Stimulated activated CD4-positive, alpha-beta T cell treated with anti-CD3 and anti-CD28 coated beads, Interleukin-4, amount 100 ng/mL, for 48 hours (primary cell): ENCODE measurements around the gene PDXP.
"Not testable (repeated sequence)": the region's sequence is repeated elsewhere in the genome, so short reads cannot be mapped to it uniquely, and the experiment has no call there.

ENCODE experiments used
- DNase-seq, 2 donors: peaks; one replicate each; pipeline ENCODE4 v3.0.0-alpha.2; 2020; ENCODE audit warnings: low read depth in 2 of 2

The PDXP gene, protein sequence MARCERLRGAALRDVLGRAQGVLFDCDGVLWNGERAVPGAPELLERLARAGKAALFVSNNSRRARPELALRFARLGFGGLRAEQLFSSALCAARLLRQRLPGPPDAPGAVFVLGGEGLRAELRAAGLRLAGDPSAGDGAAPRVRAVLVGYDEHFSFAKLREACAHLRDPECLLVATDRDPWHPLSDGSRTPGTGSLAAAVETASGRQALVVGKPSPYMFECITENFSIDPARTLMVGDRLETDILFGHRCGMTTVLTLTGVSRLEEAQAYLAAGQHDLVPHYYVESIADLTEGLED

DNA sequence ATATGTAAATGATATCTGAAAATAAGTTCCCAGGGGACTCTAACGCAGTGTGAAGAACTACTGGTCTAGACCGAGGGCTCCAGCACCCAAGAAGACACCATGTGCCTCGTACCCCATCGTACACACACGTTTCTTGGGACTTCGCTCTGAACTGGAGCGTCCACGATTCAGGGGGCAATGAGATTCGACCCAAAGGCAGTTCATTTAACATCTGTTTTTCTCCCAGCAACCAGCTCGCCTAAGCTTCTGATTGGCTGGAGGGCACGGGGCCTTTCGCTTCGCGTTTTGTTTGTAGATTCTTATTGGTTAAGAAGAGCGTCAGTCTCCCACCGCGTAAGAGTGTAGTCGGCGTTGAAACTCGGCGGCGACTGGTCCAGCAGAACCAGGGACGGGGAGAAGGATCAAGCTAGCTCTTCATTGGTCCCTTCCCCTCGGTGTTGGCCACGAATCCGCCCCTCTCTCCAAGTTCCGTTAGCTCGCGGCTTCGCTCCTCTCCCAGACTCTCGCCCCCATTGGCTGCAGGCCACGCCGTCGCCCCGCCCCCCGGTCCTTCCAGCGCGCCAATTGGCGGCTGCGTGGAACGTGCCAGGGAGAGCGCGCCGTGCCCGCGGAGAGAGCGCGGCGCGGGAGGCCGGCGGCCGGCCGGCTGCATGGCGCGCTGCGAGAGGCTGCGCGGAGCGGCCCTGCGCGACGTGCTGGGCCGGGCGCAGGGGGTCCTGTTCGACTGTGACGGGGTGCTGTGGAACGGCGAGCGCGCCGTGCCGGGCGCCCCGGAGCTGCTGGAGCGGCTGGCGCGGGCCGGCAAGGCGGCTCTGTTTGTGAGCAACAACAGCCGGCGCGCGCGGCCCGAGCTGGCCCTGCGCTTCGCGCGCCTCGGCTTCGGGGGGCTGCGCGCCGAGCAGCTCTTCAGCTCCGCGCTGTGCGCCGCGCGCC is at the start of gene PDXP:
PDXP (plus strand) TSS at position 591 of the 933 bp plus-strand sequence; CDS start at position 651, 60 bp downstream.
- peak; percentile 98 for DNase-seq

DNA sequence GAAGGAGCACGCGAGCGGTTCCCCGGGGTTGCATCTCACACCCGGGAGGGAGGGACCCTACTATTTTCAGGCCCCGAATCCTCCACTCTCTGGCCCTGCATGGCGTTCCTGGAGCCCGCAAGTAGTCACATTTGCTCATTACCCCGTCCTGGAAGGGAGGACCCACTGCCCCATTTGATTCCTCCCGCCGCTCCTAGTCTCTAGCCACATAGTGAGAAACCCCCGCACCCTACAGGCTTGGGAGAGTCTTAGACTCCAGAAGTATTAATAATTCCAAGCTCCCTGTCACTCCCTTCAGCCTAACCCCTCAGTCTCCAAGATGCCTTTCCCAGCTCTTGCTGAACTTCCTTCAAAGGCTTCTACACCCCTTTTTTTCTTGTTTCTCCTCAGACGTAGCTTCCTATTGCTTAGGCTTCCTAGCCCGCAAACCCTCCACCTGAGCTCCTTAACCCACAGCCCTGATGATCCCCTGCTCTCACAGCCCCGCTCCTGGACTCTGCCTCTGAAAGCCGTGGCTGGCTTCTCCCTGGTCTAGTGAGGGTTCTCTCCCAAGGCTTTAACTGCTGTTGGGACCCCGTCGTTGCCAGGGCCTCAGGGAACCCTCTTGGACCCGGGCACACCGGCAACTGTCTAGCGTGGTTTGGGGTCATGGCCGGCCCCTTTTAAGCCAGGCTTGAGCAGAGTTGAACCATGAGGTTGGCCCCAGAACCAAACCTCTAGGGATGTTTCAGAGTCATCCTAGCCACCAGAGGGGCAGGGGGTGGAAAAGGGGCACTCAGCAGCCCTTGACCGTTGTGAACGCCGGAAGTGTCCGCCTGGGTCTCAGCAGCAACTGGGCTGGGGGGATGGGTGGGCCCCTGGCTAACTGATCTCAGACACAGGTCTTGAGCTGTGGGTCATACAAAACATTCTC is 49.0 kb upstream of the PDXP start:
- no peak for DNase-seq

DNA sequence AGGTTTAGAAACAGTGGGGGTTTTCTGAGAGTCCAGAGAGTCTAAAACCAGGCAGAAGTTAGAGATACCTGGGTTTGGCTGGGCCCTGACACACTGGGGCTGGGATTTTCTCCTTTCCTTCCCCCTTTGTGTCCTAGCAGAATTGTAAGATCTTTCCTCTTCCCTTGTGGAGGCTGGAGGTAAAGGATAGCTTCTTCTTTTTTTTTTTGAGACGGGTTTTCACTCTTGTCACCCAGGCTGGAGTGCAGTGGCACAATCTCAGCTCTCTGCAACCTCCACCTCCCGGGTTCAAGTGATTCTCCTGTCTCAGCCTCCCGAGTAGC is 48.4 kb upstream of the PDXP start:
- not testable (repeated sequence) for DNase-seq

DNA sequence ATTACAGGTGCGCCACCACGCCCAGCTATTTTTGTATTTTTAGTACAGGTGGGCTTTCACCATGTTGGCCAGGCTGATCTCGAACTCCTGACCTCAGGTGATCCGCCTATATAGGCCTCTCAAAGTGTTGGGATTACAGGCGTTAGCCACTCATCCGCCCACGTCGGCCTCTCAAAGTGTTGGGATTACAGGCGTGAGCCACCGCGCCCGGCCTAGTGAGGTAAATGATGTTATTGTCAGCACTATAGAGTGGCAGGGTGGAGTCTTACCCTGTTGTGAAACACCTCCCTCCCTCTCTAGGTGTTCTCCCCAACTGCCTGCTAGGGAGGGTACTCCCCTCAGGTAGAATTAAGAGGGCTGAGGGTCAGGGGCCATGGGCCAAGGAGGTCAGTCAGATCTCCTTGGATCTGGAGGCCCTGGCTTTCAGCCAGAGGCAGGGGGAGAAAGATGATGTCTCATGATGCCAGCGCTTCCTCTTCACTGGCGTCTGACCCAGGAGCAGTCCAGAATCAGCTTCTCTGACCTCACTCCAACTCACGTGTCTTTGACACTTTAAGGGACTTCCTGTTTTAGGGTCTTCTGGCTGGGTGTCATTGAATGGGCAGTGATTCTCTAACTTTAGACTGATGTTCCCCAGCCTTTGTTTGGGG is 47.9 kb upstream of the PDXP start:
- DNase-seq, result no peak

DNA sequence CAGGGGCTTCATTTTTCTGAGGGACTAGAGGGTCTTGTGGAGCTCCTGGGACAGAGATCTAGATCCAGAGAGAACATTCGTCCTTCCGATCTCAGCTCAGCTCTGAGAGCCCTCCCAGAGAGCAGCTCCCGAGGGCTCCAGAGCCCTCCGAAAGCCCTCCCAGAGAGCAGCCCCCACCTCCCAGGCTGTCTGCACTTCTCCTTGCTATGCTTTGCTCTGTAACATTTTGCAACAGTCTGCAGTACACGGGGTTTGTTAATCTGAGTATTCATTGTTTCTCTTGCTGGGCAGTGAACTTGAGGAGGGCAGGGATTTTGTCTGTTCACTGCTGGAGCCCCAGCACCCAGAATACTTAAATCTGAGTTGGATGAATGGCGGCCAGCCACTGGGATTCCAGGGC is 47.3 kb upstream of the PDXP start:
- no peak for DNase-seq

DNA sequence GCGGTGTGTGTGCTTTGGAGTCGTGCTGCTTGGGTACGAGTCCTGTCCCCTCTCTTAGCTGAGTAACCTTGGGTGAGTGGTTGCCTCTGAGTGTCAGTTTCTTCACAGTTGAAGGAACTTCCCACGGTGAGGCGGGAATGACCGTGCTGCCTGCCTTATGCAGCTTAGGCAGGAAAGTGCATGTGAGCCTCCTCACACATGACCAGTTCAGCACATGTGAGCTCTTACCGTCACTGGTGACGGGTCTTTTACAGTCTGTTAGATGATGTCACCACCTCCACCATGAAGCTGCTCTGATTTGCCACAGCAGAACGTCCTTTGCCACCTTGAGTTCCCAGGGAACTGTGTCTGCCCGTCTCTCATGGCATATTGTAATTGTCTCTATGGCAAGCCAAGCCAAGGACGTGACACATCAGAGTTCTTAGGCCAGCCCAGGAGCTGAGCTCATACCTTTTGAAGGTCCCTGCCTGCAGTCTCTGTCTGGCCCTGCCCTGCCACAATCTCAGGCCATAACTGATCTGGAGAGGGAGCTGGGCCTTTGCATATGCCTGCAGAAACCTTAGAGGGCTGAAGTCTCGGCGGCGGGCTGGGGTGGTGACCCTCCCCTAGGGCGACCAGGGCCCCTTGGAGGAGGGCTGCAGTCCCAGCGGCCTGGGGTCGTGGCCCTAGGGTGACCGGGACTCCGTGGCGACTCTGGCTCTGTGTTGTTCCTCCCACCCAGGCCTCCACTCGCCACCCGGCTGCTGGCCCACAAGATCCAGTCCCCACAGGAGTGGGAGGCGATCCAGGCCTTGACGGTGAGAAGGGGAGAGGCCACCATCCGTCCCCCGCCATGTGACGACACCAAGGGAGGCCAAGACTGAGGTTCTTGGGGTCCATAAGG is 42.1 kb upstream of the PDXP start:
- no peak for DNase-seq

DNA sequence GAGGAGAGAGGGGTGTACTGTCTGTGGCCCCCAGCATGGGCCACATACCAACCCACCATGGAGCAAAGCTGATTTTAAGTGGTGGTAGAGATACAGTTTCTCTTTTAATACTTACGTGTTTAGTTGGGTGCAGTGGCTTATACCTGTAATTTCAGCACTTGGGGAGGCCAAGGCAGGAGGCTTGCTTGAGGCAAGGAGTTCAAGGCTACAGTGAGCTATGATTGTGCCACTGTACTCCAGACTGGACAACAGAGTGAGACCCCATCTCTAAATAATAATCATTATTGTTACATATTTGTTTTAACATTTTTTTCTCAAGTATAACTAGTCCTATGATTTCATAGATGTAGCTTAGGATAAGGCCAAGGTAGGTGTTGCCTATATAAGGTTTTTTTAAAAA is 41.1 kb upstream of the PDXP start:
- no peak for DNase-seq

DNA sequence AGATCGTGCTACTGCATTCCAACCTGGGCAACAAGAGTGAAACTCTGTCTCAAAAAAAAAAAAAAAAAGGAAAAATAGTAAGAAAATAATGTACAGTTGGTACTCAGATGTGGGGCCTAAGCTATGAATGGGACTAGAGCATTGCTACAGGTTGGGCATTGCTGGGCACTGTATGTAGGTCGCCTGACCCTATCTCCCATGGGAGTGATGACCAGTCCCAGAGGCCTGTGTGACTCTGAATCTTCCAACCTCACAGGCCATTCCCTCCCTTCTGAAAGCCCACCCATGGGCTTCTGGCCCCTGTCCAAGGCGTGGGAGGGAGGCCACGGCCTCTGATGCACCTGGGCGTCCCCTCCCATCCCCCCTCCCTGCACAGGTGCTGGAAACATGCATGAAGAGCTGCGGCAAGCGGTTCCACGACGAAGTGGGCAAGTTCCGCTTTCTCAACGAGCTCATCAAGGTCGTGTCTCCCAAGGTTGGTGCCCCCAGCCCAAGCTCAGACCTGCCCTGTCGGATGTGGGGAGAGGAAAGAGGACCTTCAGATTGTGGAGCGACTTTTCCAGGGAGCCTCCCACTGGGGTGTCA is 40.4 kb upstream of the PDXP start:
- DNase-seq, result no peak

DNA sequence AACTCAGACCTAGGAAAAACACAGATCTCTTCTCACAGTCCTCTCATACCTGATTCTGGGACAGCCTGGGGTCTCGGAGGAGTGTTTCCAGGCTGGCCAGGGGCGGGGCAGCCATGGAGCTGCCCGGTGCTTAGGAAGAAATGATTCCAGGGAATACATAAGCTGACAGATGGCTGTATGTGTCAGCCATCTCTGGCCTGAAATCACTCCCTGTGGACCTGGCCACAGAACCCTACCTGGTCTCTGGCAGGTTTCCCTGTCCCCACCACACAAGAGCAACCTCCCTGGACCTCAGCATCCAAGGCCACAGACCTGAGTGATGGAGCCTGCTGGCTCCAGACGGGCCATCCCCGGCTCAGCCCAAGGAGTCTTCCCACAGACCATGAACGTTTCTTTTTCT is 39.8 kb upstream of the PDXP start:
- DNase-seq, result no peak

DNA sequence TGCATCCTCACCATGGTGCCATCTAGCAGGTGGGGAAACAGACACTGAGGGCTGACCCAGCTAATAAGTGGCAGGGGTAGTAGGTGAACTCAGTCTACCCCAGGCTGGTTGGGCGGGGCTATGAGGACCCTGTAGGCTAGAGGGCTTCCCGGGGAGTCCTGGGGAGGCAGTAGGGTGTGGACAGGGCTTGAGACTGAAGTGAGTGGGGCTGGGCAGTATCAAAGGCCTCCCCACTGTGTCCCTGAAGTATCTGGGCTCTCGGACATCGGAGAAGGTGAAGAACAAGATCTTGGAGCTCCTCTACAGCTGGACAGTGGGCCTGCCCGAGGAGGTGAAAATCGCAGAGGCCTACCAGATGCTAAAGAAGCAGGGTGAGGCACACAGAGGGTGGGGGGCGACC is 38.5 kb upstream of the PDXP start:
- DNase-seq, result no peak

DNA sequence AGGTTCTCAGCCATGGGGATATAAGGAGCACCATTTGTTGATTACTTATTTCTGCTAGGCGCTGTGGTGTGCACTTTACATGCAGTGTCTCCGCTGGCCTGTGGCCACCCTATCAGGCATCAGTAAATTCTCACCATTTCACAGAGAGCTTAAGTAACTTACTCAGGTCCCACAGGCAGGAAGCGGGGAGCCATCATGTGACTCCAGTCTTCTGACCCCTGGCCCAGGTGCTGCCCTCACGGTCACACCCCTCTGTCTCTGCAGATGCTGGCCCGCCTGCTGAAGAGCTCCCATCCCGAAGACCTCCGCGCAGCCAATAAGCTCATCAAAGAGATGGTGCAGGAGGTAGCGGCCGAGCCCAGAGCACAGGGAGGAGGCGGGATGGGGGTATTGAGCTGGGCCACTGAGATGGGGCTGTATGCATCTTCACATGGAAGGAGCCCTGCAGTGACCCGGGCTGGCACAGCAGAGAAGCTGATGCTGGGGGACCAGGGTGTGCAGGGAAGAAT is 37.1 kb upstream of the PDXP start:
- no peak for DNase-seq

DNA sequence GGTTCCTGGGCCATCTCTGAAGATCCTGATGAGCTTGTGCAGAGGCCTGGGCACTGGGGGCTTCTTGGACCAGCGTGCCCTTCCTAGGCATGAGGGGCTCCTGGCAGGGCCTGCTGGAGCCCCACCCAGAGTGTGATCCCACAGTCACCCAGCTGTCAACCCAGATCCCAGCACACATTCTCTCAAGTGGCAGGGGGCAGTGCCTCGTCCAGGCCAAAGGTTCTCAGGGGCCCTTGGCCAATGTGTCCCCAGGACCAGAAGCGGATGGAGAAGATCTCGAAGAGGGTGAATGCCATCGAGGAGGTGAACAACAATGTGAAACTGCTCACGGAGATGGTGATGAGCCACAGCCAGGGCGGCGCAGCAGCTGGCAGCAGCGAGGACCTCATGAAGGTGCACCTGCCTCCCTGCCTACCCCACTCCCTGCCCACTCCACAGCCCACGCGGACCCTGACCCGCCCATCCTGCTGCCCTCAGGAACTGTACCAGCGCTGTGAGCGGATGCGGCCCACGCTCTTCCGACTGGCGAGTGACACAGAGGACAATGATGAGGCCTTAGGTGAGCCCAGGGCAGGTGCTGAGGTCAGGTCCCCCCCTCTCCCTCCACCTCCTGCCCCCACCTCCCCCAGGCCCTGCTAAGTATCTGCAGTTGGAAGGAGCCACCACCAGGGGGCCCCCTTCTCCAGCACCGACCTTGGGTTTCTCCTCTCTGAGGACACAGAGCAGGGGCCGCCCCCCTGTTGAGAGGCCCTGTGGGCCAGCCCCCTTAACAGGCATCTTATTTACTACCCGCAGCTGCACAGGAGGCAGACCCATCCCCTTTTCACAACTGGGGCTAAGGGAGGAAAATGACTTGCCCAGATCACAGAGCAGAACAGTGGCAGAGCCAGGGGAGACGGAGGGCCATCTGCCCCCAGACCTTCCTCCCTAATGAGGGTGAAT is 35.2 kb upstream of the PDXP start:
- DNase-seq, result peak in 1 of 2 donors; percentile 71

DNA sequence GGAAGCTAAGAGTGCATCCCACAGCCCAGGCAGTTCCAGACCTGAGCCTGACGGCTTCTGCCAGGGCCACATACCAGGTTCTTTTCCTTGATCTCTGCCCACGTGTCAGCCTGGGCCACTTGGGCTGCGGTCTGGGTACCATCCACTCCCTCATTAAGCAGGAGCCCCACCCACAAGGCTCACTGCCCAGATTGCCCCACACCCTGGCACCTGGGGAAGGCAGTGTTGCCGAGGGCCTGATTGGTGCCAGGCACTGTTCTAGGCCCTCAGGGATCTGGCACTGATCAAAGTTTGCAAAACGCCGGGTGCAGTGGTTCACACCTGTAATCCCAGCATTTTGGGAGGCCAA is 34.5 kb upstream of the PDXP start:
- DNase-seq, result no peak

DNA sequence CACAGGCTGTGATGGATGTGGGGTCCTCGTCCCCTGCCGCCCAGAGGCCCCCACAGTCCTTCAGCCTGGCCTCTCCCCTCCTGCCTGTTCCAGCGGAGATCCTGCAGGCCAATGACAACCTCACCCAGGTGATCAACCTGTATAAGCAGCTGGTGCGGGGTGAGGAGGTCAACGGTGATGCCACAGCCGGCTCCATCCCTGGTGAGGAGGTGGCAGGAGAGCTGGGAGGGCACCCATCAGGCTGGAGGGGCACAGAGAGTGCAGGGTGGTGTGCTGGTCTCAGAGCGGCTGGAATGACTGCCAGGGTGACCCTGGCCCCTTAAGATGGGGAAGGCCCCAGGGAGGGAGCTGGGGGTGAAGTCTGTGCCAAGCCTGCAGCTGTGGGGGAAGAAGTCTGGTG is 33.6 kb upstream of the PDXP start:
- no peak for DNase-seq

DNA sequence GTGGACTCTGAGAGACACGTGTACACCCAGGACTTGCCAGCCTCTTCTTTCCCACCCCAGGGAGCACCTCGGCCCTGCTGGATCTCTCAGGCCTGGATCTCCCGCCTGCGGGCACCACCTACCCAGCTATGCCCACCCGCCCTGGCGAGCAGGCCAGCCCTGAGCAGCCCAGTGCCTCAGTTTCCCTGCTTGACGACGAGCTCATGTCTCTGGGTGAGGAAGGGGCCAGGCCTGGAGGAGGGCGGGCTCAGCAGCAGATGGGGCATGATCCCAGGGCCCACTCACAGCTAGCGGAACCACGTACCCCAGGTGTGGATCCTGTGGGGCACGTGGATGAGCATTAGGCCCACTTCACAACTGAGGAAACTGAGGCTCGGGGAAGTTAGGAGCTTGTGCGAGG is 32.8 kb upstream of the PDXP start:
- no peak for DNase-seq

DNA sequence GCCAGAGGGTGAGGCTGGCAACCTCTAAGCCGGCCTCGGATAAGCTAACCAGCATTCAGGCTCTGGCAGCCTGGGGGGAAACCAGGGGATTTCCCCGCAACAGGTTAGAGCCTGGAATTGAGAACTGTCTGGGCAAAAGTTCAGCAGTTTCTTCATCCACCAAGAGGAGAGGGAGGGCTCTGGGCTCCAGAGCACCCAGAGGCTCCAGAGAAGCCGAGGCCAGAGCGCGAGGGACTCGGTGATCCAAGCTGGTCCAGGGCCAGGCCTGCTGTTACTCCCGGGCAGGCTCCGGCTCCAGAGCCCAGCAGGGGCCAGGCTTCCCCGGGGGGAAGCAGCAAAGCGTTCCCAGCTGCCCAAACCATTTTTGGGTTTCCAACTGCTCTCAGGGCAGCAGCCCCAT is 32.4 kb upstream of the PDXP start:
- DNase-seq, result no peak

DNA sequence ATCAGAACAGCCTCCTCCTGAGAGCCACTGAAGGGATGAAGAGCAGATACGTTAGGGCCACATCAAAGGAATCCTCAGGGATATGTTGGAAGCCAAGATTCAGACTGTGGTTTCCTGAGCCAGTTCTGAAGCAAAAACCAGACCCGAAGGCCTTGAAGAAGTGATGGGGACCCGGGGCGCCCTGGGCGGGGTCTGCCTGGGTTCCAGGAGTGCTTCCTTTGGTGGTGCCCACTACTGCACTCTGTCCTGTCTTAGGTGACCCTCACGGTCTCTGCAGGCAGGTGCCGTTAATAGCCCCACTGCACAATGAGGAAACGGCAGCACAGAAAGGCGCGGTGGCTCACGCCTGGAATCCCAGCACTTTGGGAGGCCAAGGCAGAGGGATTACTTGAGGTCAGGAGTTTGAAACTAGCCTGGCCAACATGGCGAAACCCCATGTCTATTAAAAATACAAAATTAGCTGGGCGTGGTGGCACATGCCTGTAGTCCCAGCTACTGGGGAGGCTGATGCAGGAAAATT is 31.9 kb upstream of the PDXP start:
- DNase-seq, result no peak

DNA sequence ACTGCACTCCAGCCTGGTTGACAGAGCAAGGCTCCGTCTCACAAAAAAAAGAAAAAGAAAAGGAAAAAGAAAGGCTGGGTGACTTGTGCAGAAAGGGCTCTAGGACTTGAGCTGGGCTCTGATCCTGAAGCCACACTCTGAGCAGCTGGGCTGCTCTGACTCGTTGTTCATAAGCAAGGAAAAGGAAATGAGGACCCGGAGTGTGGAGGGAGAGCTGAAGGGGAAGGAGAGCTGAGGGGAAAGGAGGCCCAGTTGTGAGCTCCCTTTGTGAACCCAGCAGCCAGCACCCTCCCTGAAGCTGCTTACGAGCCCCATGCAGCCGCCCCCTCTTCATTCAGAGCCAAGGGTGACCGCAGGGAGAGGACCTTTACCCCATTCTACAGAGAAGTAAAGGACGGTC is 31.4 kb upstream of the PDXP start:
- no peak for DNase-seq

DNA sequence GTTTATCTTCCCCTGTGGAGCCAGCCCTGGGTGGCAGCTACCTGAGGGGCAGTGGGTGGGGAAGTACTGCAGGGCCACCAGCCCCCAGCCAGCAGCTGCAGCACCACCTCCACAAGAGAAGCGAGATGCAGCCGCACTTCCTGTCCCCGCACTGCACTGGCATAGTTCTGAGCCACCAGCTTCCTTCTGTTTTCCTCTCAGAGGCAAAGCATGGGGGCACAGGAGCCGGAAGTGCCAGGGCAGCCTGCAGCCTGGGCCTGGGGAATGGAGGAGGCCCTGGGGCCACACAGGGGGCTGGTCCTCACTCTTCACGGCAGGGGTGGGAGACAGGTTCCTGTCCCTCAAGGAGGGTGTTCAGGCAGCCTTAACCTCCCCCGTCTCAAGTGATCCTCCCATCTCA is 31.0 kb upstream of the PDXP start:
- DNase-seq, result no peak
